22Rv1 (cell line): ENCODE data around the gene SETBP1.

Experiments used
- H3K27ac ChIP-seq: fragments of 450-650 bp; 2 replicates; pipeline ENCODE4 v1.5.1; 2017
- CTCF ChIP-seq: fragments of 450-650 bp; IDR thresholded peaks from 2 replicates; pipeline ENCODE4 v1.5.1; 2017; ENCODE audit warnings: mild to moderate bottlenecking
- ZFX ChIP-seq: fragments of 450-650 bp; IDR thresholded peaks from 2 replicates; pipeline ENCODE4 v1.6.1; 2017; ENCODE audit warnings: antibody characterized with exemption, borderline replicate concordance

The SETBP1 gene

GRCh38 chr18:44695503-44695902 is 14.8 kb downstream of the SETBP1 start:
- no peak overlapping the region for H3K27ac ChIP-seq
- TF ChIP-seq ZFX (no peak), CTCF (no peak)

GRCh38 chr18:44696892-44697291 is 16.2 kb downstream of the SETBP1 start:
- TF ChIP-seq ZFX (no peak), CTCF (no peak)

GRCh38 chr18:44697315-44697714 is 16.6 kb downstream of the SETBP1 start:
- peak overlapping the region; percentile 62 for H3K27ac ChIP-seq
- no peak for TF ChIP-seq ZFX
- no peak for TF ChIP-seq CTCF

More at GRCh38 chr18:44696892-44697291, 16.2 kb downstream of the SETBP1 start:
- H3K27ac ChIP-seq, result peak overlapping the region; percentile 62

- H3K27ac ChIP-seq, result no peak overlapping the region
- TF ChIP-seq CTCF (no peak), ZFX (no peak)
Observed at GRCh38 chr18:44698518-44698917, 17.8 kb downstream of the SETBP1 start.

GRCh38 chr18:44699572-44700261 is 19.0 kb downstream of the SETBP1 start:
- no peak overlapping the region for H3K27ac ChIP-seq
- no peak for TF ChIP-seq ZFX

GRCh38 chr18:44700652-44701051 is 20.0 kb downstream of the SETBP1 start:
- no peak for TF ChIP-seq CTCF
- H3K27ac ChIP-seq, result no peak overlapping the region

- no peak overlapping the region for H3K27ac ChIP-seq
- TF ChIP-seq ZFX (no peak), CTCF (no peak)
Observed at GRCh38 chr18:44701227-44701626, 20.5 kb downstream of the SETBP1 start.

GRCh38 chr18:44702594-44702993 is 21.9 kb downstream of the SETBP1 start:
- no peak for TF ChIP-seq CTCF
- no peak for TF ChIP-seq ZFX

More at GRCh38 chr18:44702594-44702993, 21.9 kb downstream of the SETBP1 start:
- H3K27ac ChIP-seq, result no peak overlapping the region
